ENCODE results near the gene DEXI.
A peak's percentile ranks its signal among the peaks of the same experiment; 100 is the strongest.

Gene DEXI

GRCh38 chr16:10951026-10951425, 8.8 kb upstream of the DEXI start:
- no peak overlapping the region for H3K4me3 ChIP-seq (ENCODE audit: low read depth, low read length)
- no peak for TF ChIP-seq CTCF (IDR thresholded peaks at IDR 0.05; ENCODE audit: insufficient read depth, low read length, missing control alignments)
- DNase-seq (ENCODE audit: low read depth, low spot score): no peak
- ChIA-PET CTCF (interaction anchor here (1.0 to 14.5 kb wide), 8 partner anchors 15 to 458 kb away, joined by 3 to 215 read pairs (median 6); partner anchors contain the start of gene SOCS1), POLR2A (no interaction called here)

- no peak for TF ChIP-seq CTCF (IDR thresholded peaks at IDR 0.05; ENCODE audit: insufficient read depth, low read length, missing control alignments)
- DNase-seq (ENCODE audit: low read depth, low spot score): no peak
- CTCF ChIA-PET: interaction anchor here (1.0 to 14.5 kb wide), 9 partner anchors 9 to 458 kb away, joined by 3 to 215 read pairs (median 7); partner anchors contain the start of gene SOCS1
- POLR2A ChIA-PET: no interaction called here
- no peak overlapping the region for H3K4me3 ChIP-seq (ENCODE audit: low read depth, low read length)
Measured at GRCh38 chr16:10950393-10950792, 8.1 kb upstream of the DEXI start.

GRCh38 chr16:10949424-10949970, 7.2 kb upstream of the DEXI start:
- POLR2A ChIA-PET: interaction anchor here (0.6 kb wide), 1 partner anchor 306 kb away, joined by 3 read pairs; the partner anchor contains the start of gene SOCS1

GRCh38 chr16:10947211-10947787, 5.0 kb upstream of the DEXI start:
- POLR2A ChIA-PET: no interaction called here
- no peak overlapping the region for H3K4me3 ChIP-seq (ENCODE audit: low read depth, low read length)
- no peak for TF ChIP-seq CTCF (IDR thresholded peaks at IDR 0.05; ENCODE audit: insufficient read depth, low read length, missing control alignments)
- no peak for DNase-seq (ENCODE audit: low read depth, low spot score)
- CTCF ChIA-PET: interaction anchor here (0.7 to 14.5 kb wide), 4 partner anchors 10 to 449 kb away, joined by 3 to 215 read pairs (median 40); partner anchors contain the start of gene SOCS1

More at GRCh38 chr16:10949424-10949970, 7.2 kb upstream of the DEXI start:
- CTCF ChIA-PET: interaction anchor here (1.0 to 14.5 kb wide), 7 partner anchors 8 to 459 kb away, joined by 4 to 215 read pairs (median 12); partner anchors contain the start of gene SOCS1
- no peak overlapping the region for H3K4me3 ChIP-seq (ENCODE audit: low read depth, low read length)
- DNase-seq (ENCODE audit: low read depth, low spot score): no peak
- TF ChIP-seq CTCF (IDR thresholded peaks at IDR 0.05; ENCODE audit: insufficient read depth, low read length, missing control alignments): no peak

- POLR2A ChIA-PET: no interaction called here
- no peak overlapping the region; the same call in 1 of the 2 replicates for H3K4me3 ChIP-seq (ENCODE audit: low read depth, low read length)
- CTCF ChIA-PET: interaction anchor here (14.5 kb wide), 1 partner anchor 20 kb away, joined by 215 read pairs; no protein-coding TSS in a partner anchor
- no peak for TF ChIP-seq CTCF (IDR thresholded peaks at IDR 0.05; ENCODE audit: insufficient read depth, low read length, missing control alignments)
- DNase-seq (ENCODE audit: low read depth, low spot score): no peak
Measured at GRCh38 chr16:10946308-10946707, 4.0 kb upstream of the DEXI start.

GRCh38 chr16:10945065-10945787, 3.0 kb upstream of the DEXI start:
- peak overlapping the region; percentile 86 for H3K4me3 ChIP-seq (ENCODE audit: low read depth, low read length)
- POLR2A ChIA-PET: no interaction called here
- no peak for DNase-seq (ENCODE audit: low read depth, low spot score)
- CTCF ChIA-PET: interaction anchor here (1.6 to 14.5 kb wide), 4 partner anchors 9 to 312 kb away, joined by 3 to 215 read pairs (median 14); no protein-coding TSS in a partner anchor
- no peak for TF ChIP-seq CTCF (IDR thresholded peaks at IDR 0.05; ENCODE audit: insufficient read depth, low read length, missing control alignments)

Measured in AG04449 (cell line).